SK-N-SH (cell line): ENCODE data around the gene FAM222A. TPM values are rescaled to one million over a fixed set of nuclear protein-coding genes. Genes with fewer than 3 reads are reported as not detected.

Experiments
- CTCF ChIA-PET: fragments of 300-600, 350-600 bp; formaldehyde crosslinking; extraction: SDS; loops from one replicate; lab custom pipeline; 2021; lab: Yijun Ruan, JAX
- POLR2A ChIA-PET: fragments of 350-600 bp; sonication (Branson Sonifier 250); formaldehyde crosslinking; extraction: SDS; loops from one replicate; lab custom pipeline; 2020; ENCODE audit warnings: antibody characterized with exemption, inconsistent platforms; lab: Yijun Ruan, JAX
- DNase-seq: peaks from one replicate; pipeline ENCODE4 v3.0.0; 2012
- H2AFZ ChIP-seq: fragments of 200-600 bp; sonication (generic); 2 replicates; pipeline ENCODE4 v1.8.1; 2016; ENCODE audit warnings: antibody characterized with exemption, mild to moderate bottlenecking, low read depth
- H3F3A ChIP-seq: fragments of 200-600 bp; sonication (generic); replicated peaks from 2 replicates; pipeline ENCODE3; 2016; ENCODE audit warnings: antibody characterized with exemption, mild to moderate bottlenecking; ENCODE audit not compliant: insufficient read depth
- H3K27ac ChIP-seq, 2 experiments: fragments of 200-500 bp in 1 of 2; fragments of 200-600 bp in 1 of 2; sonication (Bioruptor generic) in 1 of 2; sonication (generic), shearing (Covaris generic) in 1 of 2; 2 replicates each; pipeline versions ENCODE4 v1.5.1 to v1.6.1; 2014 to 2016; ENCODE audit warnings: low read depth in 2 of 2, inconsistent platforms in 1 of 2, low read length in 1 of 2, mild to moderate bottlenecking in 1 of 2, mixed read lengths in 1 of 2
- H3K27me3 ChIP-seq: fragments of 200-600 bp; sonication (generic), shearing (Covaris generic); 2 replicates; pipeline ENCODE4 v1.6.1; 2016; ENCODE audit warnings: mixed run types; ENCODE audit not compliant: insufficient read depth
- H3K36me3 ChIP-seq, 2 experiments: fragments of 200-500 bp in 1 of 2; fragments of 200-600 bp in 1 of 2; sonication (Bioruptor generic) in 1 of 2; sonication (generic) in 1 of 2; replicated peaks in 1 of 2; 2 replicates each; pipeline versions ENCODE3 to v1.5.1; 2014 to 2016; ENCODE audit warnings: low read length in 1 of 2, mild to moderate bottlenecking in 1 of 2; ENCODE audit not compliant: insufficient read depth in 2 of 2, control insufficient read depth in 1 of 2
- H3K4me1 ChIP-seq, 2 experiments: fragments of 200-500 bp in 1 of 2; fragments of 200-600 bp in 1 of 2; sonication (Bioruptor generic) in 1 of 2; sonication (generic), shearing (Covaris generic) in 1 of 2; 2 replicates each; pipeline versions ENCODE4 v1.5.1 to v1.6.1; 2014 to 2016; ENCODE audit warnings: low read depth in 1 of 2, low read length in 1 of 2, mixed run types in 1 of 2; ENCODE audit not compliant: insufficient read depth in 2 of 2, control insufficient read depth in 1 of 2
- H3K4me2 ChIP-seq: fragments of 200-600 bp; sonication (generic), shearing (Covaris generic); 2 replicates; pipeline ENCODE4 v1.6.1; 2017; ENCODE audit warnings: mixed run types
- H3K4me3 ChIP-seq, 2 experiments: fragments of 200-500 bp in 1 of 2; fragments of 200-600 bp in 1 of 2; sonication (Bioruptor generic) in 1 of 2; sonication (generic), shearing (Covaris generic) in 1 of 2; 2 replicates each; pipeline versions ENCODE4 v1.5.1 to v1.8.1; 2014 to 2016; ENCODE audit warnings: low read depth in 2 of 2, inconsistent platforms in 1 of 2, low read length in 1 of 2, mild to moderate bottlenecking in 1 of 2, mixed read lengths in 1 of 2, moderate library complexity in 1 of 2
- H3K79me2 ChIP-seq: fragments of 200-600 bp; sonication (generic); 2 replicates; pipeline ENCODE4 v1.8.1; 2017; ENCODE audit warnings: mild to moderate bottlenecking; ENCODE audit not compliant: insufficient read depth
- H3K9ac ChIP-seq: fragments of 200-600 bp; sonication (generic); 2 replicates; pipeline ENCODE4 v1.6.1; 2017; ENCODE audit warnings: mixed run types
- H3K9me2 ChIP-seq: fragments of 200-600 bp; sonication (generic); 2 replicates; pipeline ENCODE4 v1.6.1; 2017; ENCODE audit warnings: mixed run types
- H3K9me3 ChIP-seq: fragments of 200-600 bp; sonication (generic); 2 replicates; pipeline ENCODE4 v1.6.1; 2017; ENCODE audit warnings: mixed run types, mild to moderate bottlenecking, moderate library complexity
- H4K20me1 ChIP-seq: fragments of 200-600 bp; sonication (generic); 2 replicates; pipeline ENCODE4 v1.6.1; 2017; ENCODE audit warnings: mild to moderate bottlenecking, mixed run types; ENCODE audit not compliant: insufficient read depth
- CHD2 ChIP-seq: fragments of 150-350 bp; IDR thresholded peaks from 2 replicates; pipeline ENCODE4 v1.6.1; 2018; ENCODE audit warnings: low read length; ENCODE audit not compliant: partially characterized antibody
- EP300 ChIP-seq, 2 experiments: IDR thresholded peaks; 2 replicates each; pipeline versions ENCODE4 v1.4.0 to v1.6.1; 2012; ENCODE audit warnings: borderline replicate concordance in 1 of 2, low read depth in 1 of 2, low read length in 1 of 2
- FOSL2 ChIP-seq: IDR thresholded peaks from 2 replicates; pipeline ENCODE4 v1.4.0; 2012; ENCODE audit warnings: low read depth, mild to moderate bottlenecking, moderate library complexity, borderline replicate concordance
- FOXM1 ChIP-seq: IDR thresholded peaks from 2 replicates; pipeline ENCODE4 v1.4.0; 2012; ENCODE audit warnings: low read depth, mild to moderate bottlenecking
- JUND ChIP-seq: IDR thresholded peaks from 2 replicates; pipeline ENCODE4 v1.4.0; 2012
- MXI1 ChIP-seq: IDR thresholded peaks from 2 replicates; pipeline ENCODE4 v1.6.1; 2012; ENCODE audit warnings: mild to moderate bottlenecking, low read depth, low read length, improper control_type of control experiment
- POLR2AphosphoS5 ChIP-seq: IDR thresholded peaks from 2 replicates; pipeline ENCODE4 v1.6.1; 2012; ENCODE audit warnings: low read depth, low read length
- RAD21 ChIP-seq: IDR thresholded peaks from 2 replicates; pipeline ENCODE4 v1.6.1; 2012; ENCODE audit warnings: mild to moderate bottlenecking, low read length
- TAF1 ChIP-seq: IDR thresholded peaks from 2 replicates; pipeline ENCODE4 v1.6.1; 2012; ENCODE audit warnings: low read depth, mild to moderate bottlenecking, low read length, moderate library complexity, borderline replicate concordance
- TEAD4 ChIP-seq: IDR thresholded peaks from 2 replicates; pipeline ENCODE4 v1.4.0; 2012; ENCODE audit warnings: mild to moderate bottlenecking, borderline replicate concordance; ENCODE audit not compliant: insufficient read depth
- YY1 ChIP-seq: IDR thresholded peaks from 2 replicates; pipeline ENCODE4 v1.4.0; 2012; ENCODE audit warnings: low read depth, mild to moderate bottlenecking
- WGBS: methylation state at CpG from one replicate; pipeline ENCODE4 v1.1.6; 2017; ENCODE audit warnings: low lambda C conversion rate; 5-methylcytosine and 5-hydroxymethylcytosine counted together
- polyA plus RNA-seq, 3 experiments: library from polyadenylated mRNA; depleted of rRNA; stranded (reverse); fragments of >200 nt; gene quantifications; 2 replicates each; pipeline ENCODE4 v1.2.3, GENCODE V29; 2012
- TF ChIP-seq, protein P1 (sequence below): fragments of 200-600 bp; sonication (generic); IDR thresholded peaks from 2 replicates; pipeline ENCODE4 v1.6.1; 2017; ENCODE audit warnings: antibody characterized with exemption, mild to moderate bottlenecking, moderate library complexity
- TF ChIP-seq, protein P2 (sequence below): IDR thresholded peaks from 2 replicates; pipeline ENCODE4 v1.4.0; 2012; ENCODE audit warnings: low read depth
- TF ChIP-seq, protein P3 (sequence below): IDR thresholded peaks from 2 replicates; pipeline ENCODE4 v1.6.1; 2012; ENCODE audit warnings: mild to moderate bottlenecking, low read depth, low read length, moderate library complexity
- TF ChIP-seq, protein P4 (sequence below): fragments of 150-350 bp; IDR thresholded peaks from 2 replicates; pipeline ENCODE4 v1.6.1; 2016; ENCODE audit warnings: mild to moderate bottlenecking, low read depth, low read length

FAM222A gene
- polyA plus RNA-seq, 1 of the 3 experiments (the other 2 are of a cell fraction) = 1.6 TPM

DNA sequence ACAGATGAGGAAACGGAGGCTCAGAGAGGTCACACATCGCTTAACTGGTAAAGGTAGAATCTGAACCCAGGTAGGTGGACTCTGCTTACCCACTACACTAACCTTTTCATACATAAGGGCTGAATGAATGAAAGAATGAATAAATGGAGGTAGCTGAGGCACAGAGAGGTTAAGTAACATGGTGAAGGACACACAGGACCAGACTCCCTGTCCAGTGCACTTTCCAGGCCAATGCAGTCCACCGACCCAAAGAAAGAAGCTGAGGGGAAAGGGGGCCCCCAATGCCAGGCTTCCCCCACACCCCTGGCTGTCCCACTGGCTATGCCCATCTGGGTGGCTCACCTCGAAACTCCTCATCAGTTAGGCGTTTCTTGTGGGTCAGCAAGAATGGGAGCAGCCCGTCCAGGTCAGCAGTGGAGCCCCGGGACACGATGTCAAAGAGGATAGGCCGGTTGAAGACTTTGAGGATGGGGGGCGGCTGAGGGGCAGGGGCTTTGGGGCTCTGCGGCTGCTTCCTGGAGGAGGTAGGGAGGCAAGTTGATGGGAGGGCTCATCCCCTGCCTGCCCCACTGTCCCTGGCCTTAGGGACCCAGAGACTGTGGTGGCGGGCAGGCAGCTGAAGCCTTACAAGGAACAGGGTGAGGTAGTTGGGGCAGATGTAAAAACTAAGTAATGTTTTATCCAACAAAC, 94.5 kb downstream of the FAM222A start:
- H3K9ac ChIP-seq = no peak overlapping the region
- no peaks in the 10 kb centered on the region for H3K9me3 ChIP-seq
- ChIA-PET POLR2A (no interaction called here), CTCF (interaction anchor here (1.0 to 1.5 kb wide), 2 partner anchors 37 to 414 kb away, joined by 3 to 8 read pairs; no protein-coding TSS in a partner anchor)
- no peak overlapping the region for H3K27ac ChIP-seq
- H3K36me3 ChIP-seq = no peaks in the 10 kb centered on the region
- no peak overlapping the region for H3K4me3 ChIP-seq
- DNase-seq = no peak
- H3K9me2 ChIP-seq = no peaks in the 10 kb centered on the region
- no peak overlapping the region for H3K4me2 ChIP-seq
- H2AFZ ChIP-seq = no peak overlapping the region
- no peaks in the 10 kb centered on the region for H3K79me2 ChIP-seq
- no peaks in the 10 kb centered on the region for H4K20me1 ChIP-seq
- 93% methylated on average over 3 of the region's 12 CpGs for WGBS
- no peaks in the 10 kb centered on the region for H3K27me3 ChIP-seq
- TF ChIP-seq CHD2 (no peak), POLR2AphosphoS5 (no peak), FOXM1 (no peak), MXI1 (no peak), YY1 (no peak), TEAD4 (no peak)
- TF ChIP-seq, protein P1, sequence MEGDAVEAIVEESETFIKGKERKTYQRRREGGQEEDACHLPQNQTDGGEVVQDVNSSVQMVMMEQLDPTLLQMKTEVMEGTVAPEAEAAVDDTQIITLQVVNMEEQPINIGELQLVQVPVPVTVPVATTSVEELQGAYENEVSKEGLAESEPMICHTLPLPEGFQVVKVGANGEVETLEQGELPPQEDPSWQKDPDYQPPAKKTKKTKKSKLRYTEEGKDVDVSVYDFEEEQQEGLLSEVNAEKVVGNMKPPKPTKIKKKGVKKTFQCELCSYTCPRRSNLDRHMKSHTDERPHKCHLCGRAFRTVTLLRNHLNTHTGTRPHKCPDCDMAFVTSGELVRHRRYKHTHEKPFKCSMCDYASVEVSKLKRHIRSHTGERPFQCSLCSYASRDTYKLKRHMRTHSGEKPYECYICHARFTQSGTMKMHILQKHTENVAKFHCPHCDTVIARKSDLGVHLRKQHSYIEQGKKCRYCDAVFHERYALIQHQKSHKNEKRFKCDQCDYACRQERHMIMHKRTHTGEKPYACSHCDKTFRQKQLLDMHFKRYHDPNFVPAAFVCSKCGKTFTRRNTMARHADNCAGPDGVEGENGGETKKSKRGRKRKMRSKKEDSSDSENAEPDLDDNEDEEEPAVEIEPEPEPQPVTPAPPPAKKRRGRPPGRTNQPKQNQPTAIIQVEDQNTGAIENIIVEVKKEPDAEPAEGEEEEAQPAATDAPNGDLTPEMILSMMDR = no peak
- TF ChIP-seq, protein P2, sequence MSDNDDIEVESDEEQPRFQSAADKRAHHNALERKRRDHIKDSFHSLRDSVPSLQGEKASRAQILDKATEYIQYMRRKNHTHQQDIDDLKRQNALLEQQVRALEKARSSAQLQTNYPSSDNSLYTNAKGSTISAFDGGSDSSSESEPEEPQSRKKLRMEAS = no peak
- no peaks in the 10 kb centered on the region for H3F3A ChIP-seq
- no peaks in the 10 kb centered on the region for H3K4me1 ChIP-seq

DNA sequence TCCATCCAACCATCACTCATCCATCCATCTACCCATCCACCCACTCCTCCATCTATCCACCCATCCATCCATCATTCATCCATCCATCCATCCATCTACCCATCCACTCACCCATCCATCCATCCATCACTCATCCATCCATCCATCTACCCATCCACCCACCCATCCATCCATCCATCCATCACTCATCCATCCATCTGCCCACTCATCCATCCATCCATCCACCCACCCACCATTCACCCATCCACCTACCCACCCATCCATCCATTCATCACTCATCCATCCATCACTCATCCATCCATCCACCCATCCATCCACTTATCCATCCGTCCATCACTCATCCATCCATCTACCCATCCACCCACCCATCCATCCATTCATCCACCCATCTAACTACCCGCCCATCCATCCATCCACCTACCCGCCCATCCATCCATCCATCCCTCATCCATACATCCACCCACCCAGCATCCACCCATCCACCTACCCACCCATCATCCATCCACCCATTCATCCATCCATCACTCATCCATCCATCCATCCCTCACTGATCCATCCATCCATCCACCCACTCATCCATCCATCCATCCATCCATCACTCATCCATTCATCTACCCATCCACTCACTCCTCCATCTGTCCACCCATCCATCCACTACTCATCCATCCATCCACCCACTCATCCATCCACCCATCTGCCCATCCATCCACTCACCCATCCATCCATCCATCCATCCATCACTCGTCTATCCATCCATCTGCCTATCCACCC, 95.4 kb downstream of the FAM222A start:
- Histone ChIP-seq H2AFZ (no peak overlapping the region), H3K9me2 (no peaks in the 10 kb centered on the region), H4K20me1 (no peaks in the 10 kb centered on the region), H3K36me3 (peaks cover 0 to 8% of the 10 kb centered on the region in 2 experiments), H3K4me1 (no peaks in the 10 kb centered on the region), H3K4me3 (no peak overlapping the region), H3K9me3 (no peaks in the 10 kb centered on the region), H3K9ac (no peak overlapping the region), H3K79me2 (no peaks in the 10 kb centered on the region), H3K27me3 (no peaks in the 10 kb centered on the region), H3F3A (no peaks in the 10 kb centered on the region), H3K27ac (no peak overlapping the region), H3K4me2 (no peak overlapping the region)
- ChIA-PET CTCF (interaction anchor here (1.0 to 2.0 kb wide), 5 partner anchors 12 to 44 kb away, joined by 4 to 8 read pairs (median 5); partner anchors contain the start of gene TRPV4), POLR2A (no interaction called here)
- WGBS = 52% methylated on average over 4 of the region's 4 CpGs
- DNase-seq = no peak
- TF ChIP-seq JUND = no peak
- no peak for TF ChIP-seq EP300 (IDR thresholded peaks at IDR 0.05; ENCODE audit: borderline replicate concordance in 1 of 2, low read depth in 1 of 2, low read length in 1 of 2)
- TF ChIP-seq, protein P3, sequence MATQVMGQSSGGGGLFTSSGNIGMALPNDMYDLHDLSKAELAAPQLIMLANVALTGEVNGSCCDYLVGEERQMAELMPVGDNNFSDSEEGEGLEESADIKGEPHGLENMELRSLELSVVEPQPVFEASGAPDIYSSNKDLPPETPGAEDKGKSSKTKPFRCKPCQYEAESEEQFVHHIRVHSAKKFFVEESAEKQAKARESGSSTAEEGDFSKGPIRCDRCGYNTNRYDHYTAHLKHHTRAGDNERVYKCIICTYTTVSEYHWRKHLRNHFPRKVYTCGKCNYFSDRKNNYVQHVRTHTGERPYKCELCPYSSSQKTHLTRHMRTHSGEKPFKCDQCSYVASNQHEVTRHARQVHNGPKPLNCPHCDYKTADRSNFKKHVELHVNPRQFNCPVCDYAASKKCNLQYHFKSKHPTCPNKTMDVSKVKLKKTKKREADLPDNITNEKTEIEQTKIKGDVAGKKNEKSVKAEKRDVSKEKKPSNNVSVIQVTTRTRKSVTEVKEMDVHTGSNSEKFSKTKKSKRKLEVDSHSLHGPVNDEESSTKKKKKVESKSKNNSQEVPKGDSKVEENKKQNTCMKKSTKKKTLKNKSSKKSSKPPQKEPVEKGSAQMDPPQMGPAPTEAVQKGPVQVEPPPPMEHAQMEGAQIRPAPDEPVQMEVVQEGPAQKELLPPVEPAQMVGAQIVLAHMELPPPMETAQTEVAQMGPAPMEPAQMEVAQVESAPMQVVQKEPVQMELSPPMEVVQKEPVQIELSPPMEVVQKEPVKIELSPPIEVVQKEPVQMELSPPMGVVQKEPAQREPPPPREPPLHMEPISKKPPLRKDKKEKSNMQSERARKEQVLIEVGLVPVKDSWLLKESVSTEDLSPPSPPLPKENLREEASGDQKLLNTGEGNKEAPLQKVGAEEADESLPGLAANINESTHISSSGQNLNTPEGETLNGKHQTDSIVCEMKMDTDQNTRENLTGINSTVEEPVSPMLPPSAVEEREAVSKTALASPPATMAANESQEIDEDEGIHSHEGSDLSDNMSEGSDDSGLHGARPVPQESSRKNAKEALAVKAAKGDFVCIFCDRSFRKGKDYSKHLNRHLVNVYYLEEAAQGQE = no peak
- TF ChIP-seq, protein P4, sequence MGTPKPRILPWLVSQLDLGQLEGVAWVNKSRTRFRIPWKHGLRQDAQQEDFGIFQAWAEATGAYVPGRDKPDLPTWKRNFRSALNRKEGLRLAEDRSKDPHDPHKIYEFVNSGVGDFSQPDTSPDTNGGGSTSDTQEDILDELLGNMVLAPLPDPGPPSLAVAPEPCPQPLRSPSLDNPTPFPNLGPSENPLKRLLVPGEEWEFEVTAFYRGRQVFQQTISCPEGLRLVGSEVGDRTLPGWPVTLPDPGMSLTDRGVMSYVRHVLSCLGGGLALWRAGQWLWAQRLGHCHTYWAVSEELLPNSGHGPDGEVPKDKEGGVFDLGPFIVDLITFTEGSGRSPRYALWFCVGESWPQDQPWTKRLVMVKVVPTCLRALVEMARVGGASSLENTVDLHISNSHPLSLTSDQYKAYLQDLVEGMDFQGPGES = no peak
- no peak for TF ChIP-seq YY1
- TF ChIP-seq, protein P1 = no peak
- TF ChIP-seq RAD21 = no peak
- no peak for TF ChIP-seq FOSL2
- TF ChIP-seq FOXM1 = no peak
- TF ChIP-seq TAF1 = no peak
